Ishikawa (cell line): ENCODE data around the gene MVD.

ENCODE experiments used
- CEBPB ChIP-seq: IDR thresholded peaks from 2 replicates; pipeline ENCODE4 v1.6.1; 2012
- EP300 ChIP-seq: IDR thresholded peaks from 2 replicates; pipeline ENCODE4 v1.6.1; 2012; ENCODE audit warnings: borderline replicate concordance

DNA sequence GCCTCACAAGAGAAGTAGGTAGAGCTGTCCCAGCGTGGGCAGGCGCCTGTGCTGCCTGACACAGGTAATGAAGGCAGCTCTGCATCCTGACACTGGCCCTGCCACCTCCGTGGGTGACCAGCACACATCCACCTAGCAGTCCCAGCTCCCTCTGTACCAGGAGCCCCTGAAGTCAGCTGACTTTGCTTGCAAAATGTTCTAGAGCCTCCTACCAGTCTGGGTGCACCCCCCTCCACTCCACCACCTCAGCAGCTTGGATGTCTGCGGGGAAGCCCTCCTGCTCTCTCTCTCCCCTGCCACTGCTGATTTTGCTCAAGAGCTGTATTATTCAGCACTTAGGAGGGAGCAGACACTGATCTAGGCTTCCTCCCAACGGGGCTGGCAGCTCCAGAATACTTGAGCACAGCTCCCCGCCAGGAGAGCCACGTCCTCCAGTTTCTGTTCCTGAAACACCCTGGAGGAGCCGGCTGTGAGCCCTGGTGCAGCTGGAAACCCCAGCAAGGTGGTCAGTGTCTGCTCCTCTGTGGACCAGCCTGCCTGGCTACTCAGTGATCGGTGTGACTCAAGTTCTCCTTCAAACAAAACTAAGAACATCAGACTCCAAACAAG is 42.3 kb upstream of the MVD start:
- TF ChIP-seq EP300, result no peak
- TF ChIP-seq CEBPB, result no peak
